Neutrophil (primary cell): ENCODE measurements around the gene IL18RAP.

Source experiments
- H3K27ac ChIP-seq: fragments of 200-600 bp; sonication (generic); 2 replicates; pipeline ENCODE4 v1.5.1; 2016; ENCODE audit warnings: mild to moderate bottlenecking, moderate library complexity
- H3K27me3 ChIP-seq: fragments of 200-600 bp; sonication (generic); 2 replicates; pipeline ENCODE4 v1.6.0; 2016; ENCODE audit warnings: mild to moderate bottlenecking
- H3K36me3 ChIP-seq: fragments of 200-600 bp; sonication (generic); 2 replicates; pipeline ENCODE4 v1.5.1; 2017
- H3K4me1 ChIP-seq, 2 experiments: fragments of 200-600 bp in 1 of 2; sonication (generic) in 1 of 2; 1 replicate in 1 of 2; 2 replicates in 1 of 2; pipeline versions ENCODE4 v1.5.1 to v1.6.1; 2013 to 2016; ENCODE audit warnings: low read depth in 1 of 2, low read length in 1 of 2, mild to moderate bottlenecking in 1 of 2, moderate library complexity in 1 of 2; ENCODE audit not compliant: control insufficient read depth in 1 of 2, insufficient read depth in 1 of 2
- H3K4me3 ChIP-seq, 2 experiments: fragments of 200-600 bp in 1 of 2; sonication (generic) in 1 of 2; 1 replicate in 1 of 2; 2 replicates in 1 of 2; pipeline ENCODE4 v1.5.1; 2013 to 2016; ENCODE audit warnings: low read depth in 1 of 2, low read length in 1 of 2, mild to moderate bottlenecking in 1 of 2, moderate library complexity in 1 of 2
- H3K9me3 ChIP-seq: fragments of 200-600 bp; sonication (generic); 2 replicates; pipeline ENCODE4 v1.5.1; 2016
- TF ChIP-seq, protein P1 (sequence below): fragments of 200-600 bp; sonication (generic); IDR thresholded peaks from 2 replicates; pipeline ENCODE4 v1.5.1; 2016; ENCODE audit warnings: antibody characterized with exemption

Gene IL18RAP

DNA sequence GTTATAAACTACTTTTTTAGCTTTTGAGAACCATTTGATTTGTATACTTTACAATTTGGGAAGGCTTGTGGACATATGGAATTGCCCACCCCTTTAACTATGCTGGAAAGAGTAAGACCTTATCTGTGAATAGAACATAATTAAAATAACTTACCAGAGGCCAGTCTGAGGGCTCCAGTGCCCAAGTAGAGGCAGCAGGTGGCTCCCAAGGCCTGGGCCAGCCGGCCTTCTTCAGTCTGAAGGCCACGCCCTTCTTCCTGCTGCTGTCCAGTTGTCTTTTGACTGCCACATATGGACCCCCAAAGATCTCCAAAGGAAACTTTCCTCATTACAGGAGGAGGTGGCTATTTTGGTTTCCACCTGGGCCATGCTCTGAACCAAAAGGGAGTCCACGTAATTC lies 12.0 kb upstream of the IL18RAP start:
- Histone ChIP-seq H3K27ac (no peak overlapping the region), H3K4me3 (no peak overlapping the region), H3K9me3 (no peaks in the 10 kb centered on the region), H3K27me3 (no peaks in the 10 kb centered on the region), H3K4me1 (peaks cover 8 to 13% of the 10 kb centered on the region in 2 experiments), H3K36me3 (no peaks in the 10 kb centered on the region)
- TF ChIP-seq, protein P1, sequence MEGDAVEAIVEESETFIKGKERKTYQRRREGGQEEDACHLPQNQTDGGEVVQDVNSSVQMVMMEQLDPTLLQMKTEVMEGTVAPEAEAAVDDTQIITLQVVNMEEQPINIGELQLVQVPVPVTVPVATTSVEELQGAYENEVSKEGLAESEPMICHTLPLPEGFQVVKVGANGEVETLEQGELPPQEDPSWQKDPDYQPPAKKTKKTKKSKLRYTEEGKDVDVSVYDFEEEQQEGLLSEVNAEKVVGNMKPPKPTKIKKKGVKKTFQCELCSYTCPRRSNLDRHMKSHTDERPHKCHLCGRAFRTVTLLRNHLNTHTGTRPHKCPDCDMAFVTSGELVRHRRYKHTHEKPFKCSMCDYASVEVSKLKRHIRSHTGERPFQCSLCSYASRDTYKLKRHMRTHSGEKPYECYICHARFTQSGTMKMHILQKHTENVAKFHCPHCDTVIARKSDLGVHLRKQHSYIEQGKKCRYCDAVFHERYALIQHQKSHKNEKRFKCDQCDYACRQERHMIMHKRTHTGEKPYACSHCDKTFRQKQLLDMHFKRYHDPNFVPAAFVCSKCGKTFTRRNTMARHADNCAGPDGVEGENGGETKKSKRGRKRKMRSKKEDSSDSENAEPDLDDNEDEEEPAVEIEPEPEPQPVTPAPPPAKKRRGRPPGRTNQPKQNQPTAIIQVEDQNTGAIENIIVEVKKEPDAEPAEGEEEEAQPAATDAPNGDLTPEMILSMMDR, result no peak

DNA sequence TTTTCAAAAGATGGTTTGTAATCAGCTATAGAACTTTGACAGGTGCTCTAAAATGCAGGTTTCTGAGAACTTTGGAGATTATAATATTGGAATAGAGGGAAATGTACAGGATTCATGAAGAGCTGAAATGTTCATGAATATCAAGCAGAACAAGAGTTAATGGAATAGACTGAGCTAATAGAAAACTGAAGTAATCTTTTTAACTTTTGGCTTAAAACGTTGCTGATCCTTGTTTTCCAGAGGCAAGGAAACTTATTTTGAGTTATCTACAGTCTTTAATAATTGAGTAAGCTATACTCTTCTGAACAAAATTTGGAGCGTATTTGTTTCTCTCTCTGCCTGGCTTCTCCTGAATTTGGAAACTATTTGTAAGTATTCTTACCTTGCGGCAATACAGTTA lies 10.8 kb upstream of the IL18RAP start:
- Histone ChIP-seq H3K4me3 (no peak overlapping the region), H3K9me3 (no peaks in the 10 kb centered on the region), H3K27ac (no peak overlapping the region), H3K27me3 (no peaks in the 10 kb centered on the region), H3K36me3 (no peaks in the 10 kb centered on the region), H3K4me1 (peaks cover 20 to 26% of the 10 kb centered on the region in 2 experiments)
- TF ChIP-seq, protein P1, result no peak

DNA sequence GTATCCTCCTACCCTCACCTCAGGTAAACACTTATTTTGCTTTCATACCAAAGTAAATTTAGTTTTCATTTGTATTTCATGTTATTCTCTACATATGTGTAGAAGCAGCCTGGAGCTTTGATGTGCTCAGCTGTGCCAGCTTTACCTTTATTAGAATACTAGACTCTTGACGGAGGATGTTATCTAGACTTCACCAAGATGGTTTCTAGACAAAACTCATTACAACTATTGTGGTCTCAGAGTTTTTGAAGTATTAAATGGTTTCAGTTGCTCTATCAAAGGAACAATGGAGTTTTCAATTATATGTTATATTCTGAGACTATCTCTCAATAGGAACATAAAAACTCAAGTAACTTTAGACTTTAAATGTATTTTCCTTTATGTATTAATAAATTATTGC lies 5.0 kb upstream of the IL18RAP start:
- H3K4me3 ChIP-seq, result peak overlapping the region; percentile 25 to 50
- no peaks in the 10 kb centered on the region for H3K36me3 ChIP-seq
- peak overlapping the region; percentile 86 for H3K27ac ChIP-seq
- H3K4me1 ChIP-seq, result peaks cover 78 to 83% of the 10 kb centered on the region in 2 experiments
- H3K9me3 ChIP-seq, result no peaks in the 10 kb centered on the region
- TF ChIP-seq, protein P1, result no peak
- no peaks in the 10 kb centered on the region for H3K27me3 ChIP-seq

DNA sequence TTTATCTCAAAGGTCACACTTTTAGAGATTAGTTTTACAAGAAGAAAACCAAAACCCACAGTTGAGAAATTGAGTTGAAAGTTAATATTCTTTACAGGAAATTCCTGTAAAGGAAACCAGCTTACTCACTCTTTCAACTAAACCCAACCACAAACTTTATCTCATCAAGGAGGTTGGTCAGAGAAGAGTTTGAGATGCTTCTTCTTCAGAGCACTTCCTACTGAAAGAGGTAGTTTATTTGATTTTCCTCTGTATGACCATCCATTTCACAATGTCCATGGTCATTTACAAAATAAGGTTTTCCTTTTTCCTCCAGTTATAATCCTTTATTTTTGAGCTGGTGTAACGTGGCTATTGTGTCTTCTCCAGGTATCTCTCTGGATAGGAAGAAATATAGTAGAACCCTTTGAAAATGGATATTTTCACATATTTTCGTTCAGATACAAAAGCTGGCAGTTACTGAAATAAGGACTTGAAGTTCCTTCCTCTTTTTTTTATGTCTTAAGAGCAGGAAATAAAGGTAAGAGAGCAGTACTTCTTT lies 4.5 kb upstream of the IL18RAP start:
- TF ChIP-seq, protein P1, result no peak
- Histone ChIP-seq H3K27ac (peak overlapping the region; percentile 86), H3K27me3 (no peaks in the 10 kb centered on the region), H3K36me3 (no peaks in the 10 kb centered on the region), H3K4me3 (peak overlapping the region; percentile 50 to 57), H3K9me3 (no peaks in the 10 kb centered on the region), H3K4me1 (peaks cover 83 to 87% of the 10 kb centered on the region in 2 experiments)

GRCh38 chr2:102420290-102420689 lies 2.7 kb upstream of the IL18RAP start:
- TF ChIP-seq, protein P1, result no peak
- Histone ChIP-seq H3K4me1 (peaks cover 99 to 100% of the 10 kb centered on the region in 2 experiments), H3K27me3 (no peaks in the 10 kb centered on the region), H3K9me3 (no peaks in the 10 kb centered on the region), H3K27ac (peak overlapping the region; percentile 86), H3K36me3 (no peaks in the 10 kb centered on the region), H3K4me3 (peak overlapping the region; percentile 50 to 57)
